Measurements from ENCODE around the gene NMRAL1. TPM values are rescaled to one million over a fixed set of nuclear protein-coding genes. Genes with fewer than 3 reads are reported as not detected.

NMRAL1 gene
- total and polyA plus RNA-seq, 4 donors: 23.5 to 69.1 (median 28.6) TPM

DNA sequence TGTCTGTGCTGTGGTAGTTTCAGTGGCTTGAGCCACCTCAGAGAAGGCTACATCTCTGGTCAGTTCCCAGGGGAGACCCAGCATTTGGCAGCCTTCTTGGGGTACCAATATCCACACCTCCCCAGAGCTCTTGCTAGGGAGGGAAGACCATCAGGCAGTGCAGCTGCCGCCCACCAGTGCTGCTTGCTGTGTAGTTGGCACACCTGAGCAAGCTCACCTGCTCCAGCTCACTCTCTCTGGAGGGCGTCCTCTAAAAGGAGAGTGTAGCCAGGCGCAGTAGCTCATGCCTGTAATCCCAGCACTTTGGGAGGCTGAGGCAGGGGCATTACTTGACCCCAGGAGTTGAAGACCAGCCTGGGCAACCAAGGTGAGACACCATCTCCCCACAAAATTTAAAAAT, 34.4 kb upstream of the NMRAL1 start:
- intact Hi-C loops (cut with DNase I): loop anchor here in 1 of 2 donors (10.0 kb wide), 2 partner anchors 106 to 446 kb away; partner anchors contain the start of genes SEC14L5 and UBALD1
- H3K27ac ChIP-seq (ENCODE audit: low read depth in 1 of 2, low read length in 2 of 2): no peak overlapping the region
- H3K4me3 ChIP-seq (ENCODE audit: low read length in 2 of 2): no peak overlapping the region
- DNase-seq (peak; percentile 23 to 66), ATAC-seq (ENCODE audit: low FRiP score) (no peak)
- no peaks in the 10 kb centered on the region for H3K27me3 ChIP-seq (ENCODE audit: control insufficient read depth in 1 of 2, insufficient read depth in 2 of 2, low read length in 1 of 2)
- peaks cover 0 to 4% of the 10 kb centered on the region in 2 donors for H3K36me3 ChIP-seq (ENCODE audit: control insufficient read depth in 1 of 2, insufficient read depth in 2 of 2, low read length in 1 of 2)
- H3K4me1 ChIP-seq (ENCODE audit: control insufficient read depth in 1 of 2, insufficient read depth in 2 of 2, low read length in 2 of 2): no peaks in the 10 kb centered on the region
- WGBS, 2 donors: 94 to 97% methylated on average over 3 of the region's 3 CpGs
- H3K9me3 ChIP-seq (ENCODE audit: control insufficient read depth, low read length): no peaks in the 10 kb centered on the region

DNA sequence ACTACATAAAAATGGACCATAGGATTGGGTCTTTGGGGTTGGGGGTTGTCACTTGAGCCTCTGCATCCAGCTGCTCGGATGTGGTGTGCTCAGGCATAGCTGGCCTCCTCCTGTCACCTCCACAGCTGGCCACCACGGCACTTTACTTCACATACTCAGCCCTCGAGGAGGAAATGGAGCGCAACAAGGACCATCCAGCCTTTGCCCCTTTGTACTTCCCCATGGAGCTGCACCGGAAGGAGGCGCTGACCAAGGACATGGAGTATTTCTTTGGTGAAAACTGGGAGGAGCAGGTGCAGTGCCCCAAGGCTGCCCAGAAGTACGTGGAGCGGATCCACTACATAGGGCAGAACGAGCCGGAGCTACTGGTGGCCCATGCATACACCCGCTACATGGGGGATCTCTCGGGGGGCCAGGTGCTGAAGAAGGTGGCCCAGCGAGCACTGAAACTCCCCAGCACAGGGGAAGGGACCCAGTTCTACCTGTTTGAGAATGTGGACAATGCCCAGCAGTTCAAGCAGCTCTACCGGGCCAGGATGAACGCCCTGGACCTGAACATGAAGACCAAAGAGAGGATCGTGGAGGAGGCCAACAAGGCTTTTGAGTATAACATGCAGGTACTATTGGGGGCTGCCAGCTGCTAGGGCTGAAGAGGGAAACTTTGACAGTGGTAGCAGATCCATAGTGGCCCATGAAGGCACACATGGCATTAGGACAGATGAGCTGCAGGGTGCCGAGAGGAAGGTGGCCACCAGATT, 33.3 kb upstream of the NMRAL1 start:
- peaks cover 0 to 4% of the 10 kb centered on the region in 2 donors for H3K36me3 ChIP-seq (ENCODE audit: control insufficient read depth in 1 of 2, insufficient read depth in 2 of 2, low read length in 1 of 2)
- DNase-seq (peak in 1 of 2 donors; percentile 37), ATAC-seq (ENCODE audit: low FRiP score) (no peak)
- H3K27ac ChIP-seq (ENCODE audit: low read depth in 1 of 2, low read length in 2 of 2): no peak overlapping the region
- WGBS, 2 donors: 91 to 92% methylated on average over 17 of the region's 17 CpGs
- intact Hi-C loops (cut with DNase I): loop anchor here (2.0 to 10.0 kb wide), 3 partner anchors 41 to 447 kb away; partner anchors contain the start of genes SEC14L5 (in 1 of the 2) and UBALD1 (in 1 of the 2)
- H3K4me1 ChIP-seq (ENCODE audit: control insufficient read depth in 1 of 2, insufficient read depth in 2 of 2, low read length in 2 of 2): no peaks in the 10 kb centered on the region
- no peaks in the 10 kb centered on the region for H3K27me3 ChIP-seq (ENCODE audit: control insufficient read depth in 1 of 2, insufficient read depth in 2 of 2, low read length in 1 of 2)
- H3K9me3 ChIP-seq (ENCODE audit: control insufficient read depth, low read length): no peaks in the 10 kb centered on the region
- no peak overlapping the region for H3K4me3 ChIP-seq (ENCODE audit: low read length in 2 of 2)

DNA sequence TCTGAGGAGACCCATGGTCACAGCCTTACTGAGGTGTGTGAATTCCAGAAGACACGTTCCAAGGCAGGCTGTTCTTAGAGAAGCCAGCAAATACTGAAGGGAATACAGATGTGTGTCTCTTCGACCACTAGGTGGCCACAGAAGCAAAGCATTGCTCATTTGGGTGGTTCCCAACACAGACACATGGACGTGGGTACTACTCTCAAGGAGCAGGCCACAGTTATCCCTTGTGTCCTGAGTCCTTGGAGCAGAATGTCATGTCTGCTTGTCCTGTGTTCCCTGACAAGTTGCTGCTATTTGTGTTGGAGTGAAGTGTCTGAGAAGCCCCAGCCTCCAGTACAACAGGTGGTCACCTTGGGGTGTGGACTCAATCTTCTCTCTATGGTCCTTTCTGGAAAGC, 32.0 kb upstream of the NMRAL1 start:
- Histone ChIP-seq H3K27ac (ENCODE audit: low read depth in 1 of 2, low read length in 2 of 2) (no peak overlapping the region), H3K9me3 (ENCODE audit: control insufficient read depth, low read length) (no peaks in the 10 kb centered on the region), H3K36me3 (ENCODE audit: control insufficient read depth in 1 of 2, insufficient read depth in 2 of 2, low read length in 1 of 2) (peaks cover 0 to 4% of the 10 kb centered on the region in 2 donors), H3K4me1 (ENCODE audit: control insufficient read depth in 1 of 2, insufficient read depth in 2 of 2, low read length in 2 of 2) (no peaks in the 10 kb centered on the region), H3K4me3 (ENCODE audit: low read length in 2 of 2) (no peak overlapping the region), H3K27me3 (ENCODE audit: control insufficient read depth in 1 of 2, insufficient read depth in 2 of 2, low read length in 1 of 2) (no peaks in the 10 kb centered on the region)
- DNase-seq (peak in 1 of 2 donors; percentile 67), ATAC-seq (ENCODE audit: low FRiP score) (peak; percentile 75)
- intact Hi-C loops (cut with DNase I): loop anchor here (2.0 to 10.0 kb wide), 3 partner anchors 42 to 448 kb away; partner anchors contain the start of genes SEC14L5 (in 1 of the 2) and UBALD1 (in 1 of the 2)
- 1 to 3% methylated on average over 3 of the region's 3 CpGs for WGBS, 2 donors

DNA sequence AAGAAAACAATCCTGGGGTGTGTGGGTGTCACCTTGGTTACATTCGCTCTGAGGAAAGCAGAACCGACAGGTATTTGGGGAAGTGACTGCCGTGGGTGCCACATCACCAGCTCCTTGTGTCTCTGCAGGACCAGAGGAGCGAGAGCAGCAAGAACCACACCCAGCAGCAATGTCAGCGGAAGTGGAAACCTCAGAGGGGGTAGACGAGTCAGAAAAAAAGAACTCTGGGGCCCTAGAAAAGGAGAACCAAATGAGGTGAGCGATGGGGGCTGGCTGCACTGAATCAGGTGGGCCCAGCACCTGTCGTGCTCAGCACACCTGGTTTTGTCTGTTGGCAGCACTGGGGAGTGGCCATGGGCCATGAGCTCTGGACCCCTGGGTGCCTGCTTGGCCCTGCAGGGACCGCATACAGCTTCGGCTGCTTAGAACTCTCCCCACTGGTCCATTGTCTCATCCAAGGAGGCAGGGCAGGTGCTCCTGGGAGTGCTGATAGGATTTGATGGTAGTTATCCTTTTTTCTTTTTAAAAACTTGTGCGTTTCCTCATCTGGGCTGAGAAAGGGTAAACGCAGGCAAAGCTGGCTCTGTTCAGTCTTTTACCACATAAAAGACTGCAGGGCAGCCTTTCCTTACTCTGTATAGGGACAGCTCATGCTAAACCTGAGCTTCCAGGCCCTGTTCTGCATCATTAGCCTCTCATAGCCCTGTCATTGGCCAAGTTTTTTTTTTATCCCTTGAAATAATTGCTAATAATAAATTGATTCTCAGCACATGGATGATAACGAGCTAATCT, 31.1 kb upstream of the NMRAL1 start:
- H3K27ac ChIP-seq (ENCODE audit: low read depth in 1 of 2, low read length in 2 of 2): no peak overlapping the region
- WGBS, 2 donors: 83 to 86% methylated on average over 13 of the region's 13 CpGs
- DNase-seq (peak; percentile 59 to 61), ATAC-seq (ENCODE audit: low FRiP score) (no peak)
- intact Hi-C loops (cut with DNase I): loop anchor here (2.0 to 10.0 kb wide), 3 partner anchors 43 to 449 kb away; partner anchors contain the start of genes SEC14L5 (in 1 of the 2) and UBALD1 (in 1 of the 2)
- no peaks in the 10 kb centered on the region for H3K4me1 ChIP-seq (ENCODE audit: control insufficient read depth in 1 of 2, insufficient read depth in 2 of 2, low read length in 2 of 2)
- H3K9me3 ChIP-seq (ENCODE audit: control insufficient read depth, low read length): no peaks in the 10 kb centered on the region
- H3K4me3 ChIP-seq (ENCODE audit: low read length in 2 of 2): no peak overlapping the region
- no peaks in the 10 kb centered on the region for H3K27me3 ChIP-seq (ENCODE audit: control insufficient read depth in 1 of 2, insufficient read depth in 2 of 2, low read length in 1 of 2)
- peaks cover 0 to 4% of the 10 kb centered on the region in 2 donors for H3K36me3 ChIP-seq (ENCODE audit: control insufficient read depth in 1 of 2, insufficient read depth in 2 of 2, low read length in 1 of 2)

DNA sequence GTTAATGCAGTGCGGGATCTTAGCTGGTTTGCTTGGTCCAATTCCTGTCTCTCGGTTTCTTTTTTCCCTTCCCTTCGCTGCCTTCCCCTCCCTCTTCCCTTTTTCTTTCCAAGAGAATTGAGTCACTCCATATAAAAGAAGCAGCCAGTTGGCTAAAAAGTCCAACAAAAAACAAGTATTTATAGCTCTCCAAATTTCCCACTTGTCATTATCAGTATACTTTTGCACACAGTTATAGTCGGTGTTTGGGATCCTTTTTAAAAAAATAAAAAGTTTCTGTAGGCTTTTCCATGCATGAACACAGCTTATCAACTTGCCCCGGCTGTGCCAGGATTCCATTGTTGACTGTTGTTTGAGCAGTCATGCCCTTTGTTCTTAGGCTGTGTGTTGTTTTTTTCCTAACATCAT, 26.6 kb upstream of the NMRAL1 start:
- Histone ChIP-seq H3K27me3 (ENCODE audit: control insufficient read depth in 1 of 2, insufficient read depth in 2 of 2, low read length in 1 of 2) (no peaks in the 10 kb centered on the region), H3K36me3 (ENCODE audit: control insufficient read depth in 1 of 2, insufficient read depth in 2 of 2, low read length in 1 of 2) (no peaks in the 10 kb centered on the region), H3K9me3 (ENCODE audit: control insufficient read depth, low read length) (no peaks in the 10 kb centered on the region), H3K4me1 (ENCODE audit: control insufficient read depth in 1 of 2, insufficient read depth in 2 of 2, low read length in 2 of 2) (no peaks in the 10 kb centered on the region), H3K27ac (ENCODE audit: low read depth in 1 of 2, low read length in 2 of 2) (peak overlapping the region; percentile 68 to 88), H3K4me3 (ENCODE audit: low read length in 2 of 2) (peak overlapping the region; percentile 9 to 44)
- intact Hi-C loops (cut with DNase I): loop anchor here in 1 of 2 donors (10.0 kb wide), 2 partner anchors 114 to 454 kb away; partner anchors contain the start of genes SEC14L5 and UBALD1
- peak; percentile 69 for ATAC-seq (ENCODE audit: low FRiP score)
- peak; percentile 12 to 22 for DNase-seq
- WGBS, 2 donors: 3 to 5% methylated on average over 5 of the region's 5 CpGs

DNA sequence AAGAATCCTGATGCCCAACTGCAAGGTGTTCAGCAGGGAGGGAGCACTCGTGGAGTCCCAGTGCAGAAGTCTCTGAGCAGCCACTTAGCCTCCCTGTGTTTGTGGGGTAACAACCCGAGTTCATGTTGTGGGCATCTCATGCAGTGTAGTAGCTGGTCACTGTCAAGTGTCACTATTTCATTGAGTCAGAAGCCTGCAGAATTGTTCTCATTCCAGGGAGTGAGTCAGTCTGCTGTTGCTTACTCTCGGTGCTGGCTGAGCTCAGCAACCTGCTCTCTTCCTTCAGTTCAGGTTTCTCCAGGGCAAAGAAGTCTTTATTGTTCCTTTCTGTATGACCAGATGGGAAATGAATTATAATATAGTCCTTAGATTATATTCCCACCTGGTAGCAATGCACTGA, 25.8 kb upstream of the NMRAL1 start:
- H3K27me3 ChIP-seq (ENCODE audit: control insufficient read depth in 1 of 2, insufficient read depth in 2 of 2, low read length in 1 of 2): no peaks in the 10 kb centered on the region
- H3K36me3 ChIP-seq (ENCODE audit: control insufficient read depth in 1 of 2, insufficient read depth in 2 of 2, low read length in 1 of 2): no peaks in the 10 kb centered on the region
- DNase-seq: peak; percentile 39 to 54
- 8 to 13% methylated on average over 3 of the region's 3 CpGs for WGBS, 2 donors
- peak overlapping the region in 1 of 2 donors; percentile 44 for H3K4me3 ChIP-seq (ENCODE audit: low read length in 2 of 2)
- no peaks in the 10 kb centered on the region for H3K9me3 ChIP-seq (ENCODE audit: control insufficient read depth, low read length)
- intact Hi-C loops (cut with DNase I): loop anchor here in 1 of 2 donors (10.0 kb wide), 2 partner anchors 115 to 455 kb away; partner anchors contain the start of genes SEC14L5 and UBALD1
- peak; percentile 78 for ATAC-seq (ENCODE audit: low FRiP score)
- H3K4me1 ChIP-seq (ENCODE audit: control insufficient read depth in 1 of 2, insufficient read depth in 2 of 2, low read length in 2 of 2): peaks cover 0 to under 1% of the 10 kb centered on the region in 2 donors
- H3K27ac ChIP-seq (ENCODE audit: low read depth in 1 of 2, low read length in 2 of 2): peak overlapping the region; percentile 68 to 88

DNA sequence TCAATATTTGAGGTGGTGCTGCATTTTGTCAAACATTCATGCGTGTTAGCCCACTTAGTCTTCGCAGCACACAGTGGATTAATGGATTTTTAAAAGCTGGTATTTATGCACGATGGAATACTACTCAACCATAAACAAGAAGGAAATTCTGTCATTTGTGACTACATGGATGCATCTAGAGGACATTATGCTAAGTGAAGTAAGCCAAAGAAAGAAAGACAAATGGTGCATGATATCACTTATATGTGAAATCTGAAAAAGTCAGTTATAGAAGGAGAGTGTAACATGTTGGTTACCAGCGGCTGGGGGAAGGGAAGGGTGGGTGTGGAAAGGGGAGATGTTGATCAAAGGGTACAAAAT, 24.8 kb upstream of the NMRAL1 start:
- Histone ChIP-seq H3K4me1 (ENCODE audit: control insufficient read depth in 1 of 2, insufficient read depth in 2 of 2, low read length in 2 of 2) (peaks cover 0 to 3% of the 10 kb centered on the region in 2 donors), H3K36me3 (ENCODE audit: control insufficient read depth in 1 of 2, insufficient read depth in 2 of 2, low read length in 1 of 2) (no peaks in the 10 kb centered on the region), H3K9me3 (ENCODE audit: control insufficient read depth, low read length) (no peaks in the 10 kb centered on the region), H3K27ac (ENCODE audit: low read depth in 1 of 2, low read length in 2 of 2) (no peak overlapping the region), H3K4me3 (ENCODE audit: low read length in 2 of 2) (no peak overlapping the region), H3K27me3 (ENCODE audit: control insufficient read depth in 1 of 2, insufficient read depth in 2 of 2, low read length in 1 of 2) (no peaks in the 10 kb centered on the region)
- 94 to 98% methylated on average over 4 of the region's 4 CpGs for WGBS, 2 donors
- intact Hi-C loops (cut with DNase I): no loop called here
- no peak for ATAC-seq (ENCODE audit: low FRiP score)
- DNase-seq: no peak

DNA sequence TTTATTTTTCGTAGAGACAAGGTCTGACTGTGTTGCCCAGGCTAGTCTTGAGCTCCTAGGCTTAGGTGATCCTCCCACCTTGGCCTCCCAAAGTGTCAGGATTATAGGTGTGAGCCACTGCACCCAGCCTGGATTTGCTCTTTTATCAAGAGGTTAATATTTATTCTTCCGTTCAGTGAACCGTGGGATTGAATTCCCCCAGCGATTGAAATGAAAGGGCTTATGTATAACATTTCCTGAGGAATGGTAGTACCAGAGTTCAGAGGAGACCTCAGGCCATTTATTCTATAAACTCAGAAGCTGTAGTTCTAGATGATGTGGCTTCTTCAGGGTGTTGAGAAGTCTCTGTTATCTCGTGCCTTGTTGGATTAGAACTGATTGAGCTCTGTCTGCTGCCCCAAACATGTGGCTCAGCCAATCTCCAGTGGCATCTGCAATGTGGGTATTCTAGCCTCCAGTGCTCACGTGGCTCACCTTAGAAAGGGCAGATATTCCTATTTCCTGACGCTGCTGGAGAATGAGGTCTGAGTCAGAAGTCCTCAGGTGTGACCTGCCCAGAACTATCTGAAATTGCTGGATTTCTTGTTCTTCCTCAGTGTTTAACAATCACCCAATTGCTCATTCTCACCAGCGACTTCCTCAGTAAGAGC, 24.2 kb upstream of the NMRAL1 start:
- WGBS, 2 donors: 86% methylated on average over 8 of the region's 8 CpGs
- no peaks in the 10 kb centered on the region for H3K36me3 ChIP-seq (ENCODE audit: control insufficient read depth in 1 of 2, insufficient read depth in 2 of 2, low read length in 1 of 2)
- no peak overlapping the region for H3K4me3 ChIP-seq (ENCODE audit: low read length in 2 of 2)
- no peak overlapping the region for H3K27ac ChIP-seq (ENCODE audit: low read depth in 1 of 2, low read length in 2 of 2)
- intact Hi-C loops (cut with DNase I): no loop called here
- ATAC-seq (ENCODE audit: low FRiP score) (no peak), DNase-seq (no peak)
- H3K4me1 ChIP-seq (ENCODE audit: control insufficient read depth in 1 of 2, insufficient read depth in 2 of 2, low read length in 2 of 2): peaks cover 0 to 3% of the 10 kb centered on the region in 2 donors
- H3K9me3 ChIP-seq (ENCODE audit: control insufficient read depth, low read length): no peaks in the 10 kb centered on the region
- H3K27me3 ChIP-seq (ENCODE audit: control insufficient read depth in 1 of 2, insufficient read depth in 2 of 2, low read length in 1 of 2): no peaks in the 10 kb centered on the region
